AG04449 (cell line): ENCODE results near the gene PPP2R3B.

Source experiments
- CTCF ChIA-PET: fragments of 350-600 bp; formaldehyde crosslinking; extraction: SDS; loops from one replicate; lab custom pipeline; 2021; ENCODE audit warnings: antibody characterized with exemption; lab: Yijun Ruan, JAX
- POLR2A ChIA-PET: fragments of 400-600, 350-600 bp; formaldehyde crosslinking; extraction: SDS; loops from one replicate; lab custom pipeline; 2020; ENCODE audit warnings: antibody characterized with exemption, inconsistent platforms; lab: Yijun Ruan, JAX
- DNase-seq: peaks from one replicate; pipeline ENCODE4 v3.0.0-alpha.2; 2010; ENCODE audit warnings: low read depth, low spot score
- H3K4me3 ChIP-seq: 2 replicates; pipeline ENCODE4 v1.5.1; 2011; ENCODE audit warnings: low read depth, mild to moderate bottlenecking, control low read depth, low read length
- CTCF ChIP-seq: IDR thresholded peaks from one replicate; pipeline ENCODE4 v1.5.1; 2011; ENCODE audit warnings: mild to moderate bottlenecking, moderate library complexity, low read length, control low read depth, inconsistent platforms; ENCODE audit not compliant: insufficient read depth; ENCODE audit errors: missing control alignments

The PPP2R3B gene

GRCh38 chrX:336227-336626, 50.5 kb downstream of the PPP2R3B start:
- no peak overlapping the region for H3K4me3 ChIP-seq
- ChIA-PET CTCF (no interaction called here), POLR2A (no interaction called here)
- DNase-seq, result no peak
- TF ChIP-seq CTCF, result no peak

GRCh38 chrX:335758-336155, 51.0 kb downstream of the PPP2R3B start:
- DNase-seq, result no peak
- TF ChIP-seq CTCF, result no peak
- POLR2A ChIA-PET, result no interaction called here
- CTCF ChIA-PET, result no interaction called here
- H3K4me3 ChIP-seq, result no peak overlapping the region

GRCh38 chrX:334971-335757, 51.5 kb downstream of the PPP2R3B start:
- CTCF ChIA-PET, result no interaction called here
- TF ChIP-seq CTCF, result no peak
- POLR2A ChIA-PET, result no interaction called here
- DNase-seq, result no peak
- no peak overlapping the region for H3K4me3 ChIP-seq

- ChIA-PET POLR2A (no interaction called here), CTCF (no interaction called here)
- H3K4me3 ChIP-seq, result no peak overlapping the region
- TF ChIP-seq CTCF, result no peak
- DNase-seq, result no peak
Observed at GRCh38 chrX:334331-334891, 52.3 kb downstream of the PPP2R3B start.

- POLR2A ChIA-PET, result no interaction called here
- no peak for DNase-seq
Observed at GRCh38 chrX:333611-334311, 52.9 kb downstream of the PPP2R3B start.

More at GRCh38 chrX:333611-334311, 52.9 kb downstream of the PPP2R3B start:
- CTCF ChIA-PET, result no interaction called here
- H3K4me3 ChIP-seq, result no peak overlapping the region
- TF ChIP-seq CTCF, result no peak
